Fibroblast of lung (primary cell): ENCODE data around the gene NF1. TPM values are rescaled to one million over a fixed set of nuclear protein-coding genes. Genes with fewer than 3 reads are reported as not detected.

ENCODE experiments used
- DNase-seq, 2 donors: peaks; one replicate each; pipeline versions ENCODE4 v3.0.0 to v3.0.0-alpha.2; 2010; ENCODE audit warnings: low read depth in 2 of 2
- H2AFZ ChIP-seq: 2 replicates; pipeline ENCODE4 v1.5.1; 2012; ENCODE audit warnings: low read length, control low read depth, inconsistent platforms
- H3K27ac ChIP-seq: 2 replicates; pipeline ENCODE4 v1.5.1; 2011; ENCODE audit warnings: low read length, control low read depth; ENCODE audit not compliant: insufficient read depth
- H3K27me3 ChIP-seq: 2 replicates; pipeline ENCODE4 v1.5.1; 2011; ENCODE audit warnings: mild to moderate bottlenecking, low read length; ENCODE audit not compliant: control insufficient read depth, insufficient read depth
- H3K36me3 ChIP-seq: 2 replicates; pipeline ENCODE4 v1.5.1; 2011; ENCODE audit warnings: low read length; ENCODE audit not compliant: control insufficient read depth, insufficient read depth
- H3K4me1 ChIP-seq: 2 replicates; pipeline ENCODE4 v1.5.1; 2011; ENCODE audit warnings: low read length; ENCODE audit not compliant: control insufficient read depth, insufficient read depth; ENCODE audit errors: extremely low read depth
- H3K4me2 ChIP-seq: 2 replicates; pipeline ENCODE4 v1.5.1; 2011; ENCODE audit warnings: low read length, control low read depth; ENCODE audit not compliant: insufficient read depth; ENCODE audit errors: extremely low read depth
- H3K4me3 ChIP-seq, 4 experiments: fragments of 200-600 bp in 1 of 4; sonication (generic) in 1 of 4; replicated peaks in 1 of 4; 2 replicates each; pipeline ENCODE4 v1.5.1; 2011 to 2016; ENCODE audit warnings: low read length in 4 of 4, low read depth in 3 of 4, mild to moderate bottlenecking in 3 of 4, control low read depth in 2 of 4, inconsistent platforms in 1 of 4, mixed read lengths in 1 of 4; ENCODE audit not compliant: insufficient read depth in 1 of 4; ENCODE audit errors: control extremely low read depth in 1 of 4
- H3K79me2 ChIP-seq: 2 replicates; pipeline ENCODE4 v1.5.1; 2012; ENCODE audit warnings: mild to moderate bottlenecking, low read length, inconsistent platforms; ENCODE audit not compliant: control insufficient read depth, insufficient read depth
- H3K9ac ChIP-seq: 2 replicates; pipeline ENCODE4 v1.5.1; 2011; ENCODE audit warnings: mild to moderate bottlenecking, low read length, control low read depth; ENCODE audit not compliant: insufficient read depth
- H3K9me3 ChIP-seq: 2 replicates; pipeline ENCODE4 v1.5.1; 2012; ENCODE audit warnings: low read depth, low read length; ENCODE audit not compliant: control insufficient read depth, insufficient read depth
- H4K20me1 ChIP-seq: 2 replicates; pipeline ENCODE4 v1.5.1; 2011; ENCODE audit warnings: low read length; ENCODE audit not compliant: control insufficient read depth, insufficient read depth; ENCODE audit errors: extremely low read depth
- CTCF ChIP-seq, 2 donors: IDR thresholded peaks in 1 of 2; conservative IDR thresholded peaks in 1 of 2; 1 replicate in 1 of 2; 2 replicates in 1 of 2; pipeline ENCODE4 v1.5.1; 2011 to 2012; ENCODE audit warnings: low read length in 2 of 2, control low read depth in 1 of 2, inconsistent platforms in 1 of 2, low read depth in 1 of 2, mild to moderate bottlenecking in 1 of 2
- EZH2 ChIP-seq: IDR thresholded peaks from 2 replicates; pipeline ENCODE4 v1.5.1; 2012; ENCODE audit warnings: low read length, control low read depth, mild to moderate bottlenecking; ENCODE audit errors: missing control alignments
- polyA plus RNA-seq, 2 donors: library from polyadenylated mRNA; depleted of rRNA in 1 of 2; stranded (reverse) in 1 of 2; unstranded in 1 of 2; fragments of >200 nt; gene quantifications; 2 replicates each; pipeline ENCODE4 v1.2.1, GENCODE V29; 2011 to 2012; ENCODE audit warnings: missing spikeins in 1 of 2
- total RNA-seq: library from RNA; depleted of rRNA; stranded (reverse); fragments of >200 nt; gene quantifications from 2 replicates; pipeline ENCODE4 v1.2.1, GENCODE V29; 2014

Gene NF1
- total and polyA plus RNA-seq, 2 donors (not counting 1 experiment from before 2014, with no cell fraction given) = 52.8 to 78.8 TPM

DNA sequence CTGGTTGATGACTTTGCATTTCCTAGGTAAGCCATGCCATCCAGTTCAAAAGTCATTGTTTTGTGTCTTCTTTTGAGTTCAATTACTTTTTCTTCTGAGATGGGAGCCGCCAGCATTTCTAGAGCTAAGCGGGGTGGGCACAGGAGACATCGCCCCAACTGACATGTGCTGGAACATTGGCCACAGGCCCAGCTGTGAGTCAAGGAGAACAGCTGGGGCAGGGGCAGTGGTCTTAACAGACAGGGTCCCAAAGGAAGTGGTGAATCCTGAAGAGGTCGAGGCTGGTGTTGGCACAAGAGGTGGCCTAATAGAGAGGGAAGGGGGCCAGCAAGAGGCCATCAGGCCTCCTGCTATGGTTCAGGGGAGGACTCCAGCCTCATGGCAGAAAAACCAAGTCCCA is 313.8 kb downstream of the NF1 start:
- Histone ChIP-seq H4K20me1 (no peaks in the 10 kb centered on the region), H3K27ac (no peak overlapping the region), H3K36me3 (no peaks in the 10 kb centered on the region), H3K4me3 (no peak overlapping the region), H3K4me1 (no peaks in the 10 kb centered on the region), H3K9me3 (no peaks in the 10 kb centered on the region), H3K27me3 (peaks cover 10% of the 10 kb centered on the region), H3K9ac (no peak overlapping the region), H3K79me2 (no peaks in the 10 kb centered on the region), H2AFZ (no peak overlapping the region), H3K4me2 (no peak overlapping the region)
- TF ChIP-seq CTCF (conservative IDR thresholded peaks at IDR 0.05 in 1 of 2, IDR thresholded peaks at IDR 0.05 in 1 of 2; ENCODE audit: low read depth in 1 of 2, low read length in 2 of 2) = no peak
- TF ChIP-seq EZH2 = no peak
- no peak for DNase-seq

- no peaks in the 10 kb centered on the region for H4K20me1 ChIP-seq
- peaks cover 10% of the 10 kb centered on the region for H3K27me3 ChIP-seq
- H3K4me3 ChIP-seq = no peak overlapping the region
- DNase-seq = no peak
- H3K9ac ChIP-seq = no peak overlapping the region
- no peaks in the 10 kb centered on the region for H3K9me3 ChIP-seq
- H3K27ac ChIP-seq = no peak overlapping the region
- TF ChIP-seq CTCF (conservative IDR thresholded peaks at IDR 0.05 in 1 of 2, IDR thresholded peaks at IDR 0.05 in 1 of 2; ENCODE audit: low read depth in 1 of 2, low read length in 2 of 2) = no peak
- no peak for TF ChIP-seq EZH2
- H3K79me2 ChIP-seq = no peaks in the 10 kb centered on the region
- no peaks in the 10 kb centered on the region for H3K4me1 ChIP-seq
- H3K36me3 ChIP-seq = no peaks in the 10 kb centered on the region
- H2AFZ ChIP-seq = no peak overlapping the region
- H3K4me2 ChIP-seq = no peak overlapping the region
Measured at GRCh38 chr17:31411707-31412285, 317.0 kb downstream of the NF1 start.

DNA sequence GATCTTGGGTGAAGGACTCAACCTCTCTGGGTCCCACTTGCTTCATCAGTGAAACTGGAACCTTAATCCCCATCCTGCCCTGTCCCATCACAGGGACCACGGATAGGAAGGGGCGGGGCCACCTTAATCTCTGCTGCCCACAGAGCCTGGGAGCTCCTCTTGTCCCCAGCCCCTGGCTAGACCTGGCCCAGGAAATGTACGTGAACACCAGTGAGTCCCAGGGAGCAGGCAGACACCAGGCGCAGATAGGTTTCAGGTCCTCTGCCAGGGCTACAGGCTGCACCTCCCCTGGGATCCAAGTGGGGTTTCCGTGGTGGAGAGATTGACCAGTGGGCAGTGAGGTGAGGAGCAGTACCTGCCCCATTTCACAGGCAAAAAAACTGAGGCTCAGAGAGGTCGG is 317.7 kb downstream of the NF1 start:
- H2AFZ ChIP-seq = no peak overlapping the region
- no peak for TF ChIP-seq CTCF (conservative IDR thresholded peaks at IDR 0.05 in 1 of 2, IDR thresholded peaks at IDR 0.05 in 1 of 2; ENCODE audit: low read depth in 1 of 2, low read length in 2 of 2)
- no peak for TF ChIP-seq EZH2
- H3K9ac ChIP-seq = no peak overlapping the region

More for the DNA sequence above, 317.7 kb downstream of the NF1 start:
- Histone ChIP-seq H3K4me3 (no peak overlapping the region), H3K27ac (no peak overlapping the region), H3K4me1 (no peaks in the 10 kb centered on the region), H3K36me3 (no peaks in the 10 kb centered on the region), H3K4me2 (no peak overlapping the region), H4K20me1 (no peaks in the 10 kb centered on the region), H3K27me3 (peaks cover 7% of the 10 kb centered on the region), H3K9me3 (no peaks in the 10 kb centered on the region), H3K79me2 (no peaks in the 10 kb centered on the region)
- no peak for DNase-seq
